Parathyroid adenoma (tissue), 2 donors: ENCODE data around the gene CHST9.

Experiments used
- H2AFZ ChIP-seq: fragments of 300-600 bp; sonication (generic); one replicate; pipeline ENCODE4 v1.7.0; 2017; ENCODE audit warnings: antibody characterized with exemption, mild to moderate bottlenecking
- H3K27ac ChIP-seq: fragments of 300-600 bp; sonication (generic); one replicate; pipeline ENCODE4 v1.7.0; 2017
- H3K27me3 ChIP-seq: fragments of 300-600 bp; sonication (generic); one replicate; pipeline ENCODE4 v1.7.0; 2017; ENCODE audit warnings: low read length; ENCODE audit not compliant: control insufficient read depth, insufficient read depth
- H3K36me3 ChIP-seq: fragments of 300-600 bp; sonication (generic); one replicate; pipeline ENCODE4 v1.7.0; 2017; ENCODE audit warnings: low read length; ENCODE audit not compliant: control insufficient read depth, insufficient read depth
- H3K4me1 ChIP-seq: fragments of 300-600 bp; sonication (generic); one replicate; pipeline ENCODE4 v1.7.0; 2017; ENCODE audit warnings: control low read depth
- H3K4me2 ChIP-seq: fragments of 300-600 bp; sonication (generic); one replicate; pipeline ENCODE4 v1.7.0; 2017; ENCODE audit warnings: low read length
- H3K4me3 ChIP-seq: fragments of 300-600 bp; sonication (generic); one replicate; pipeline ENCODE4 v1.7.0; 2017; ENCODE audit warnings: low read depth, low read length
- H3K79me2 ChIP-seq: fragments of 300-600 bp; sonication (generic); one replicate; pipeline ENCODE4 v1.7.0; 2017; ENCODE audit warnings: control low read depth
- H3K9ac ChIP-seq: fragments of 300-600 bp; sonication (generic); one replicate; pipeline ENCODE4 v1.7.0; 2017; ENCODE audit warnings: mild to moderate bottlenecking
- H3K9me3 ChIP-seq: fragments of 300-600 bp; sonication (generic); one replicate; pipeline ENCODE4 v1.7.0; 2017; ENCODE audit warnings: low read length; ENCODE audit not compliant: control insufficient read depth
- CTCF ChIP-seq: fragments of 300-600 bp; sonication (generic); IDR thresholded peaks from one replicate; pipeline ENCODE4 v1.7.0; 2017; ENCODE audit warnings: antibody characterized with exemption, mild to moderate bottlenecking
- donor health status: primary hyperparathyroidism.

The CHST9 gene

GRCh38 chr18:26992926-26993325 is 192.2 kb downstream of the CHST9 start:
- H3K4me2 ChIP-seq, result no peak overlapping the region
- no peaks in the 10 kb centered on the region for H3K9me3 ChIP-seq
- H3K79me2 ChIP-seq, result no peaks in the 10 kb centered on the region
- no peak for TF ChIP-seq CTCF
- no peaks in the 10 kb centered on the region for H3K27me3 ChIP-seq
- H3K9ac ChIP-seq, result no peak overlapping the region
- H3K4me3 ChIP-seq, result no peak overlapping the region
- H3K4me1 ChIP-seq, result no peaks in the 10 kb centered on the region
- no peak overlapping the region for H3K27ac ChIP-seq
- no peaks in the 10 kb centered on the region for H3K36me3 ChIP-seq
- H2AFZ ChIP-seq, result no peak overlapping the region

- Histone ChIP-seq H3K9me3 (no peaks in the 10 kb centered on the region), H3K4me3 (no peak overlapping the region), H2AFZ (no peak overlapping the region), H3K27ac (no peak overlapping the region), H3K79me2 (no peaks in the 10 kb centered on the region), H3K27me3 (no peaks in the 10 kb centered on the region), H3K4me2 (no peak overlapping the region), H3K4me1 (no peaks in the 10 kb centered on the region), H3K36me3 (no peaks in the 10 kb centered on the region), H3K9ac (no peak overlapping the region)
- TF ChIP-seq CTCF, result no peak
These were observed 195.3 kb downstream of the CHST9 start for GRCh38 chr18:26989842-26990241.

- H3K9ac ChIP-seq, result no peak overlapping the region
These were observed 203.6 kb downstream of the CHST9 start for GRCh38 chr18:26981360-26982082.

GRCh38 chr18:26978812-26979341 is 206.2 kb downstream of the CHST9 start:
- TF ChIP-seq CTCF, result no peak
- Histone ChIP-seq H2AFZ (no peak overlapping the region), H3K4me3 (no peak overlapping the region), H3K27ac (no peak overlapping the region), H3K79me2 (no peaks in the 10 kb centered on the region), H3K27me3 (no peaks in the 10 kb centered on the region), H3K9ac (no peak overlapping the region), H3K4me2 (no peak overlapping the region), H3K9me3 (no peaks in the 10 kb centered on the region), H3K36me3 (no peaks in the 10 kb centered on the region), H3K4me1 (no peaks in the 10 kb centered on the region)

More at GRCh38 chr18:26981360-26982082, 203.6 kb downstream of the CHST9 start:
- no peak overlapping the region for H2AFZ ChIP-seq
- no peaks in the 10 kb centered on the region for H3K79me2 ChIP-seq
- H3K36me3 ChIP-seq, result no peaks in the 10 kb centered on the region
- no peak for TF ChIP-seq CTCF
- no peak overlapping the region for H3K4me2 ChIP-seq
- no peaks in the 10 kb centered on the region for H3K4me1 ChIP-seq
- H3K4me3 ChIP-seq, result no peak overlapping the region
- H3K27ac ChIP-seq, result no peak overlapping the region
- no peaks in the 10 kb centered on the region for H3K27me3 ChIP-seq
- H3K9me3 ChIP-seq, result no peaks in the 10 kb centered on the region

GRCh38 chr18:26977781-26978180 is 207.3 kb downstream of the CHST9 start:
- Histone ChIP-seq H3K9ac (no peak overlapping the region), H3K79me2 (no peaks in the 10 kb centered on the region), H3K27ac (no peak overlapping the region), H3K4me3 (no peak overlapping the region), H3K9me3 (no peaks in the 10 kb centered on the region), H3K4me2 (no peak overlapping the region), H2AFZ (no peak overlapping the region), H3K36me3 (no peaks in the 10 kb centered on the region), H3K27me3 (no peaks in the 10 kb centered on the region), H3K4me1 (no peaks in the 10 kb centered on the region)
- TF ChIP-seq CTCF, result no peak
